ENCODE data around the gene APP.

DNA sequence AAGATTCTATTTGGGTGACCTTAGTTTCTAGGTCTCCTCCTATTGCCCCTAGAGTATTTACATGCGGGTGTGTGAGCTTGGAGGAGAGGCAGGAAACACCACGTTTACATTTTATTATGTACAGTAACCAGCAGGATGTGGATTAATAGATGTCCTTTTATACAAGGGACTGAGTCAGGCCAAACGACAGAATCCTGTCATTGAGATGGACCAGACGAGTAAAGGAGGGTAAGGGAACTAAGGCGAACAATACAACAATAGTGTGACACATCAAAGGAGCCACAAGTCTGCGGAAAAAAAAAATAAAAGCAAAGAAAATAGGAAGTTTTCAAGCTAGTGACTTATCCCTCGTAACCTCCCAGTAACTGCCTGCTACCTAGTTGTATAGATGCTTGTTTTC, 284.7 kb downstream of the APP start:
- TF ChIP-seq, protein P1, sequence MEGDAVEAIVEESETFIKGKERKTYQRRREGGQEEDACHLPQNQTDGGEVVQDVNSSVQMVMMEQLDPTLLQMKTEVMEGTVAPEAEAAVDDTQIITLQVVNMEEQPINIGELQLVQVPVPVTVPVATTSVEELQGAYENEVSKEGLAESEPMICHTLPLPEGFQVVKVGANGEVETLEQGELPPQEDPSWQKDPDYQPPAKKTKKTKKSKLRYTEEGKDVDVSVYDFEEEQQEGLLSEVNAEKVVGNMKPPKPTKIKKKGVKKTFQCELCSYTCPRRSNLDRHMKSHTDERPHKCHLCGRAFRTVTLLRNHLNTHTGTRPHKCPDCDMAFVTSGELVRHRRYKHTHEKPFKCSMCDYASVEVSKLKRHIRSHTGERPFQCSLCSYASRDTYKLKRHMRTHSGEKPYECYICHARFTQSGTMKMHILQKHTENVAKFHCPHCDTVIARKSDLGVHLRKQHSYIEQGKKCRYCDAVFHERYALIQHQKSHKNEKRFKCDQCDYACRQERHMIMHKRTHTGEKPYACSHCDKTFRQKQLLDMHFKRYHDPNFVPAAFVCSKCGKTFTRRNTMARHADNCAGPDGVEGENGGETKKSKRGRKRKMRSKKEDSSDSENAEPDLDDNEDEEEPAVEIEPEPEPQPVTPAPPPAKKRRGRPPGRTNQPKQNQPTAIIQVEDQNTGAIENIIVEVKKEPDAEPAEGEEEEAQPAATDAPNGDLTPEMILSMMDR (IDR thresholded peaks at IDR 0.05): no peak
- no peak for TF ChIP-seq POLR2A (IDR thresholded peaks at IDR 0.05)
